H1 (cell line): ENCODE results near the gene CACNA1D. TPM values are rescaled to one million over a fixed set of nuclear protein-coding genes. Genes with fewer than 3 reads are reported as not detected.

Experiments
- SRF ChIP-seq: IDR thresholded peaks from 2 replicates; pipeline ENCODE4 v1.6.1; 2011; ENCODE audit warnings: mild to moderate bottlenecking, low read depth, low read length, moderate library complexity
- polyA plus RNA-seq, 7 experiments: library from polyadenylated mRNA; depleted of rRNA in 3 of 7; stranded (reverse) in 5 of 7; unstranded in 2 of 7; fragments of >200 nt in 5 of 7; fragments of 200-250 nt in 2 of 7; gene quantifications; 1 replicate in 5 of 7; 2 replicates in 1 of 7; 4 replicates in 1 of 7; pipeline versions ENCODE4 v1.2.1 to v1.2.3, GENCODE V29; 2011 to 2013; ENCODE audit warnings: missing spikeins in 2 of 7, mixed read lengths in 2 of 7
- total RNA-seq: library from RNA; stranded (reverse); fragmentation: NEBNext Ultra II Directional; extraction: Animal tissue kit (Norgen Biotek cat#: 25700); gene quantifications from 2 replicates; pipeline ENCODE4 v1.2.1, GENCODE V29; 2021

The CACNA1D gene
- total and polyA plus RNA-seq, 2 of the 8 experiments (the other 6 are each of a cell fraction or from before 2014, with no cell fraction given) = 2.0 to 2.9 TPM

DNA sequence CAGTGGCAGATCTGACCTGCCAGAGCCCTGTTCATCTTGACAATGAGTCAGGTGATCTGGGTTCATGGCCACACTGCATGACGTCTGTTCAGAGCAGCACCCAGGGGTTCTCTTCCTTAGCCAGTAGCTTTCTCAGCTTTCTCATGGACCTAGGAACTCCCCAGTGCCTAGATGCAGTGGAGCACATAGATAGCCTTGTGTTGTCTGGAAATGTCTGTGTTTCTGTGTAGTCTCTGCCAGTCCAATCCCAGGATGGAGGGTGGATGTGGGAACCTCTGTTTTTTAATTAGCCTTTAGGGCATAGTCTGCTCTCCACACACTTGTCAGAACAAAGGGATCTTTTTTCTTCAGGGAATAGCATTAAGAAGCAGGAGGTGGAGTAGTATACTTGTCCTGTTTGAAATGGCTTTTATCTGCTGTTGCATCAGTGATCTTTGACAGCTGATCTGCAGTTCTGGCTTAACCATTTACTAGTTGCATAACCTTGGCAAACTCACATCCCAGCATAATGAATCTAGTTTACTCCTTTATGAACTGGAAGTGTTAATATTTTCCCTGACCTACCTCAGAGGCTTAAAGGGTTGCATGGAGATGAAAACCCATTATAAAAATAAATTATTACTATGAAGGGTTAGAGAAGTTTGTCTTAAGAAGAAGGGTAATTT, 16.1 kb upstream of the CACNA1D start (continued):
- TF ChIP-seq SRF = no peak
